ENCODE data around the gene CYP27B1. TPM values are rescaled to one million over a fixed set of nuclear protein-coding genes. Genes with fewer than 3 reads are reported as not detected.

CYP27B1 gene
- total and polyA plus RNA-seq, 9 of the 15 experiments (the other 6 are each of a cell fraction or from before 2014, with no cell fraction given): 0.18 to 4.2 (median 1.8) TPM

DNA sequence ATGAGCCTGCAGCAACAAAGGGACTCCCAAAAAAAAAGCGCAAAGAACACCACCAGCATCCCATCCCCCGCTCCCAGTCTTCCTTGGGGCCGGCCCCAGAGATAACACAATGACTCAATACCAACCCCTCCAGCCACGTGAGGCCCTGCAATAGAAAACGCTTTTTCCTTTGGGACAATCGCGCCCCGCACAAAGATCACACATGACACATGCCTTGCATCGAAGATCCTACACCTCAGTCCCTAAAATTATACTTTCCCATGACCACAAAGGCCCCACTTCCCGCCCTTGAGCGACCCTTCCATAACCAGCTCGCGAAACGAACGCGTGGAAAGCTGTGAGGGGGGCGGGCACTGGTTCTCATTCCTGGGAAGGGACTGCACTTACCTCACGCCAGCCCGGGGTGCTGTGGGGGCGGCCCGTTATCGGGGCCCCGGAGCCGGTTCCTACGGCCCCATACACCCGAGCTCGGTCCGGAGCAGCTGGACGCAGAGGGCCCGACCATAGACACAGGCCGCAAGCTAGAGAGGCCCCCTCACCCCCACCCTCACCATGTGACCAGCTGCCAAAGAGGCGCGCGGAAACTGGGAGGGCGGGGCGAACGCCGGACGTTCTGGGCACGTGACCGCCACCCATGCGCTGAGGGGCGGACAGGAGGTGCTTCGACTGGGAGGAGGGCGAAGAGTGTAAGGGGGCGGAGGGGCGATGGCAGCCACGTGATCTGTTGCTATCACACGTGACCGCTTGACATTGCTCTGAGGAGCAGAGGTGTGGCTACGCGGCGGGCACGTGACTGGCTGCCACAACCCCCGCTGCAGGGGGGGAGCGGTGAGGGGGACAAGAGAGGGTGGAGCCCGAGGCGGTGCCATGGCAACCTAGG is 14.8 kb downstream of the CYP27B1 start, which contains the start of gene CDK4 (continued):
- TF ChIP-seq, protein P1, sequence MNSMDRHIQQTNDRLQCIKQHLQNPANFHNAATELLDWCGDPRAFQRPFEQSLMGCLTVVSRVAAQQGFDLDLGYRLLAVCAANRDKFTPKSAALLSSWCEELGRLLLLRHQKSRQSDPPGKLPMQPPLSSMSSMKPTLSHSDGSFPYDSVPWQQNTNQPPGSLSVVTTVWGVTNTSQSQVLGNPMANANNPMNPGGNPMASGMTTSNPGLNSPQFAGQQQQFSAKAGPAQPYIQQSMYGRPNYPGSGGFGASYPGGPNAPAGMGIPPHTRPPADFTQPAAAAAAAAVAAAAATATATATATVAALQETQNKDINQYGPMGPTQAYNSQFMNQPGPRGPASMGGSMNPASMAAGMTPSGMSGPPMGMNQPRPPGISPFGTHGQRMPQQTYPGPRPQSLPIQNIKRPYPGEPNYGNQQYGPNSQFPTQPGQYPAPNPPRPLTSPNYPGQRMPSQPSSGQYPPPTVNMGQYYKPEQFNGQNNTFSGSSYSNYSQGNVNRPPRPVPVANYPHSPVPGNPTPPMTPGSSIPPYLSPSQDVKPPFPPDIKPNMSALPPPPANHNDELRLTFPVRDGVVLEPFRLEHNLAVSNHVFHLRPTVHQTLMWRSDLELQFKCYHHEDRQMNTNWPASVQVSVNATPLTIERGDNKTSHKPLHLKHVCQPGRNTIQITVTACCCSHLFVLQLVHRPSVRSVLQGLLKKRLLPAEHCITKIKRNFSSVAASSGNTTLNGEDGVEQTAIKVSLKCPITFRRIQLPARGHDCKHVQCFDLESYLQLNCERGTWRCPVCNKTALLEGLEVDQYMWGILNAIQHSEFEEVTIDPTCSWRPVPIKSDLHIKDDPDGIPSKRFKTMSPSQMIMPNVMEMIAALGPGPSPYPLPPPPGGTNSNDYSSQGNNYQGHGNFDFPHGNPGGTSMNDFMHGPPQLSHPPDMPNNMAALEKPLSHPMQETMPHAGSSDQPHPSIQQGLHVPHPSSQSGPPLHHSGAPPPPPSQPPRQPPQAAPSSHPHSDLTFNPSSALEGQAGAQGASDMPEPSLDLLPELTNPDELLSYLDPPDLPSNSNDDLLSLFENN (IDR thresholded peaks at IDR 0.05; ENCODE audit: low read depth in 2 of 2, low read length in 2 of 2): peak in 1 of 2 experiments; percentile 26; a peak in 1 of 4 replicates
- TF ChIP-seq, protein P2, sequence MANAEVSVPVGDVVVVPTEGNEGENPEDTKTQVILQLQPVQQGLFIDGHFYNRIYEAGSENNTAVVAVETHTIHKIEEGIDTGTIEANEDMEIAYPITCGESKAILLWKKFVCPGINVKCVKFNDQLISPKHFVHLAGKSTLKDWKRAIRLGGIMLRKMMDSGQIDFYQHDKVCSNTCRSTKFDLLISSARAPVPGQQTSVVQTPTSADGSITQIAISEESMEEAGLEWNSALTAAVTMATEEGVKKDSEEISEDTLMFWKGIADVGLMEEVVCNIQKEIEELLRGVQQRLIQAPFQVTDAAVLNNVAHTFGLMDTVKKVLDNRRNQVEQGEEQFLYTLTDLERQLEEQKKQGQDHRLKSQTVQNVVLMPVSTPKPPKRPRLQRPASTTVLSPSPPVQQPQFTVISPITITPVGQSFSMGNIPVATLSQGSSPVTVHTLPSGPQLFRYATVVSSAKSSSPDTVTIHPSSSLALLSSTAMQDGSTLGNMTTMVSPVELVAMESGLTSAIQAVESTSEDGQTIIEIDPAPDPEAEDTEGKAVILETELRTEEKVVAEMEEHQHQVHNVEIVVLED (CRISPR knock-in tag; IDR thresholded peaks at IDR 0.05): peak; percentile 72
- TF ChIP-seq SRSF1 (IDR thresholded peaks at IDR 0.05; ENCODE audit: low read depth, low read length) (no peak), SMAD1 (IDR thresholded peaks at IDR 0.05; ENCODE audit: low read depth, low read length, partially characterized antibody) (no peak), GABPA (tag; conservative IDR thresholded peaks at IDR 0.05; ENCODE audit: low read depth) (peak; percentile 88), SRSF9 (IDR thresholded peaks at IDR 0.05; ENCODE audit: borderline replicate concordance, low read depth, low read length) (no peak), ZNF263 (CRISPR knock-in tag; IDR thresholded peaks at IDR 0.05; ENCODE audit: borderline replicate concordance) (peak; percentile 81; the same call in 1 of the 2 replicates), ZNF445 (CRISPR knock-in tag; IDR thresholded peaks at IDR 0.05; ENCODE audit: low read depth) (0 out of 2 replicates have a peak, but pooled peaks have one; percentile 58), RBM39 (optimal IDR thresholded peaks at IDR 0.05; ENCODE audit: low read depth, low read length) (no peak), MTF1 (CRISPR knock-in tag; IDR thresholded peaks at IDR 0.05; ENCODE audit: borderline replicate concordance) (no peak), SMARCA5 (IDR thresholded peaks at IDR 0.05) (no peak), SREBF1 (IDR thresholded peaks at IDR 0.05; ENCODE audit: borderline replicate concordance, low read depth, low read length) (peak; percentile 83), MEIS2 (IDR thresholded peaks at IDR 0.05; ENCODE audit: partially characterized antibody) (peak; percentile 70), ETV5 (CRISPR knock-in tag; IDR thresholded peaks at IDR 0.05; ENCODE audit: low read depth) (peak; percentile 55), MYC (IDR thresholded peaks at IDR 0.05; ENCODE audit: low read depth, low read length) (peak; percentile 89), MYC (CRISPR knock-in tag; IDR thresholded peaks at IDR 0.05; ENCODE audit: borderline replicate concordance, low read depth) (peak; percentile 98)
- TF ChIP-seq, protein P3, sequence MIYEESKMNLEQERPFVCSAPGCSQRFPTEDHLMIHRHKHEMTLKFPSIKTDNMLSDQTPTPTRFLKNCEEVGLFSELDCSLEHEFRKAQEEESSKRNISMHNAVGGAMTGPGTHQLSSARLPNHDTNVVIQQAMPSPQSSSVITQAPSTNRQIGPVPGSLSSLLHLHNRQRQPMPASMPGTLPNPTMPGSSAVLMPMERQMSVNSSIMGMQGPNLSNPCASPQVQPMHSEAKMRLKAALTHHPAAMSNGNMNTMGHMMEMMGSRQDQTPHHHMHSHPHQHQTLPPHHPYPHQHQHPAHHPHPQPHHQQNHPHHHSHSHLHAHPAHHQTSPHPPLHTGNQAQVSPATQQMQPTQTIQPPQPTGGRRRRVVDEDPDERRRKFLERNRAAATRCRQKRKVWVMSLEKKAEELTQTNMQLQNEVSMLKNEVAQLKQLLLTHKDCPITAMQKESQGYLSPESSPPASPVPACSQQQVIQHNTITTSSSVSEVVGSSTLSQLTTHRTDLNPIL (CRISPR knock-in tag; IDR thresholded peaks at IDR 0.05): peak; percentile 21; the same call in 1 of the 2 replicates
- TF ChIP-seq, protein P4, sequence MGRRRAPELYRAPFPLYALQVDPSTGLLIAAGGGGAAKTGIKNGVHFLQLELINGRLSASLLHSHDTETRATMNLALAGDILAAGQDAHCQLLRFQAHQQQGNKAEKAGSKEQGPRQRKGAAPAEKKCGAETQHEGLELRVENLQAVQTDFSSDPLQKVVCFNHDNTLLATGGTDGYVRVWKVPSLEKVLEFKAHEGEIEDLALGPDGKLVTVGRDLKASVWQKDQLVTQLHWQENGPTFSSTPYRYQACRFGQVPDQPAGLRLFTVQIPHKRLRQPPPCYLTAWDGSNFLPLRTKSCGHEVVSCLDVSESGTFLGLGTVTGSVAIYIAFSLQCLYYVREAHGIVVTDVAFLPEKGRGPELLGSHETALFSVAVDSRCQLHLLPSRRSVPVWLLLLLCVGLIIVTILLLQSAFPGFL (CRISPR knock-in tag; IDR thresholded peaks at IDR 0.05): 0 out of 2 replicates have a peak, but pooled peaks have one; percentile 72
